ENCODE data around the gene TSPAN18. TPM values are rescaled to one million over a fixed set of nuclear protein-coding genes. Genes with fewer than 3 reads are reported as not detected.

The TSPAN18 gene
- total RNA-seq, 4 donors from 2014 or later, result 27.7 to 70.1 (median 50.2) TPM

DNA sequence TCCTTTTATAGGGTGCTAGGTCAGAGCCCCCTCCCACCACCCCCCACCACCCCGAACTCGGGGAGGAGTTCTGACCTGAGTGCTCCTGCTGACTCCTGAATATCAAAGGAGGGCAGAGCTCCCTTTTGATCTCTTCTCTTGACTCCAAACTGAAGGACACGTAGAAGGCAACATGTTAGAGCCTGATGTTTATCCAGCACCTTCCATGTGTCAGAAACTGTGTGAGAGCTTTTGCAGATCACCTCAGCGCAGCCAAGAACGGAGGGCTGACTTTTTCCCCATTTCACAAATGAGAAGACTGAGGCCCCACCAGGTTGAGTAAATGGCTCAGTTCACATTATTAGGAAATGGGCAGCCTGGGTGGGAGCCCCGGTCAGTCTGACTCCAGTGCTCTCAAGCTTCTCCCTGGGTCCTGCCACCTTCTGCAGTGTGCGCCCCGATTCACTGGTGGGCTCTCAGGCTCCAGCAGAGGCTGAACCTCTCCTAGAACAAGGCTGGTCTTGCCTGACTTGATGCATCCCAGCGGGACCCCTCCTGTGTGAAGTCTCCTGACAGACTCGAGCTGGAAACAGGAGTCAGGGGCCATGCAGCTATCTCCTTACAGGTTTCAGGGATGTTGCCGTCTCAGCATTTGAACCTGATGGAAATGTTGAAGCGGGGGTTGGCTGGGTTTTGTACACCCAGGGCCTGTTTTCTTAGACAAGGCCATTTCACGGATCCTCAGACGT is 98.5 kb downstream of the TSPAN18 start:
- 70% methylated on average over 11 of the region's 14 CpGs for WGBS
- DNase-seq (ENCODE audit: extremely low spot score), result no peak

GRCh38 chr11:44826922-44827643 is 100.3 kb downstream of the TSPAN18 start:
- H3K27ac ChIP-seq (replicated peaks in 1 of 4), result peak overlapping the region; percentile 52 to 78 (median 68)
- TF ChIP-seq EP300 (IDR thresholded peaks at IDR 0.05), result no peak
- TF ChIP-seq, protein P1, sequence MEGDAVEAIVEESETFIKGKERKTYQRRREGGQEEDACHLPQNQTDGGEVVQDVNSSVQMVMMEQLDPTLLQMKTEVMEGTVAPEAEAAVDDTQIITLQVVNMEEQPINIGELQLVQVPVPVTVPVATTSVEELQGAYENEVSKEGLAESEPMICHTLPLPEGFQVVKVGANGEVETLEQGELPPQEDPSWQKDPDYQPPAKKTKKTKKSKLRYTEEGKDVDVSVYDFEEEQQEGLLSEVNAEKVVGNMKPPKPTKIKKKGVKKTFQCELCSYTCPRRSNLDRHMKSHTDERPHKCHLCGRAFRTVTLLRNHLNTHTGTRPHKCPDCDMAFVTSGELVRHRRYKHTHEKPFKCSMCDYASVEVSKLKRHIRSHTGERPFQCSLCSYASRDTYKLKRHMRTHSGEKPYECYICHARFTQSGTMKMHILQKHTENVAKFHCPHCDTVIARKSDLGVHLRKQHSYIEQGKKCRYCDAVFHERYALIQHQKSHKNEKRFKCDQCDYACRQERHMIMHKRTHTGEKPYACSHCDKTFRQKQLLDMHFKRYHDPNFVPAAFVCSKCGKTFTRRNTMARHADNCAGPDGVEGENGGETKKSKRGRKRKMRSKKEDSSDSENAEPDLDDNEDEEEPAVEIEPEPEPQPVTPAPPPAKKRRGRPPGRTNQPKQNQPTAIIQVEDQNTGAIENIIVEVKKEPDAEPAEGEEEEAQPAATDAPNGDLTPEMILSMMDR (IDR thresholded peaks at IDR 0.05), result no peak
- TF ChIP-seq POLR2AphosphoS5 (IDR thresholded peaks at IDR 0.05), result no peak
- no peak for TF ChIP-seq POLR2A (IDR thresholded peaks at IDR 0.05; ENCODE audit: low read depth)
- DNase-seq (ENCODE audit: extremely low spot score), result no peak
- WGBS, result 83% methylated on average over 7 of the region's 7 CpGs
- H3K36me3 ChIP-seq, result no peaks in the 10 kb centered on the region
- H3K4me3 ChIP-seq, result no peak overlapping the region
- peaks cover 31 to 59% (median 47%) of the 10 kb centered on the region in 4 donors for H3K4me1 ChIP-seq
- no peaks in the 10 kb centered on the region for H3K27me3 ChIP-seq
- H3K9me3 ChIP-seq, result no peaks in the 10 kb centered on the region
- intact Hi-C loops (cut with DNase I), result no loop called here

More for the DNA sequence above, 98.5 kb downstream of the TSPAN18 start:
- intact Hi-C loops (cut with DNase I), result no loop called here
- H3K36me3 ChIP-seq, result no peaks in the 10 kb centered on the region
- H3K4me3 ChIP-seq, result no peak overlapping the region
- H3K4me1 ChIP-seq, result peaks cover 34 to 72% (median 50%) of the 10 kb centered on the region in 4 donors
- no peaks in the 10 kb centered on the region for H3K27me3 ChIP-seq
- H3K27ac ChIP-seq (replicated peaks in 1 of 4), result peak overlapping the region; percentile 73 to 78 (median 76)
- TF ChIP-seq POLR2AphosphoS5 (IDR thresholded peaks at IDR 0.05), result peak in 1 of 2 donors; percentile 73
- TF ChIP-seq EP300 (IDR thresholded peaks at IDR 0.05), result no peak
- no peak for TF ChIP-seq POLR2A (IDR thresholded peaks at IDR 0.05; ENCODE audit: low read depth)
- TF ChIP-seq, protein P1 (IDR thresholded peaks at IDR 0.05), result no peak
- no peaks in the 10 kb centered on the region for H3K9me3 ChIP-seq

GRCh38 chr11:44828296-44828695 is 101.5 kb downstream of the TSPAN18 start:
- TF ChIP-seq, protein P1 (IDR thresholded peaks at IDR 0.05), result no peak
- TF ChIP-seq EP300 (IDR thresholded peaks at IDR 0.05), result no peak
- TF ChIP-seq POLR2AphosphoS5 (IDR thresholded peaks at IDR 0.05), result no peak
- no peak for TF ChIP-seq POLR2A (IDR thresholded peaks at IDR 0.05; ENCODE audit: low read depth)
- Histone ChIP-seq H3K4me3 (no peak overlapping the region), H3K27me3 (no peaks in the 10 kb centered on the region), H3K36me3 (no peaks in the 10 kb centered on the region), H3K27ac (replicated peaks in 1 of 4) (peak overlapping the region in 2 of 4 donors; percentile 6 to 14), H3K9me3 (no peaks in the 10 kb centered on the region), H3K4me1 (peaks cover 35 to 59% (median 49%) of the 10 kb centered on the region in 4 donors)
- WGBS, result 88% methylated on average over 5 of the region's 5 CpGs
- no peak for DNase-seq (ENCODE audit: extremely low spot score)
- intact Hi-C loops (cut with DNase I), result no loop called here

DNA sequence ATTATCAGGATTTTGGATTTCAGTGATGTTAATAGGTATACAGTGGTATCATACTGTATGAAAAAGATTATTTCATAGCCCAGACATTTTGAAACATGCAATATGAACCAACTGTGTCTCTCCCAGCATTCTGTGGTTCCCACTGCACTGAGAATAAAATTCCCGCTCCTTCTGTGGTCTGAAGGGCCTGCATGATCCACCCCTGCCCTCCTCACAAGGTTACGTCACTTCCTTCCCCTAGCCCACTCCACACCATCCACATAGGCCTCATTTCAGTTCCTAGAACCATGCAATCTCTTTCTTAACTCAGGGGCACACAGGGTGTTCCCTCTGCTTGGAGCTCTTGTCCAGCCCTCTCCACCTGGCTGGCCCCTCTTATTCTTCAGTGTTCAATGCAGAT is 103.1 kb downstream of the TSPAN18 start:
- TF ChIP-seq EP300 (IDR thresholded peaks at IDR 0.05) (no peak), POLR2AphosphoS5 (IDR thresholded peaks at IDR 0.05) (no peak), POLR2A (IDR thresholded peaks at IDR 0.05; ENCODE audit: low read depth) (no peak)
- TF ChIP-seq, protein P1 (IDR thresholded peaks at IDR 0.05), result no peak
- Histone ChIP-seq H3K9me3 (no peaks in the 10 kb centered on the region), H3K4me1 (peaks cover 35 to 59% (median 49%) of the 10 kb centered on the region in 4 donors), H3K27me3 (no peaks in the 10 kb centered on the region), H3K4me3 (no peak overlapping the region), H3K36me3 (no peaks in the 10 kb centered on the region), H3K27ac (replicated peaks in 1 of 4) (no peak overlapping the region)
- 81% methylated on average over 2 of the region's 2 CpGs for WGBS
- intact Hi-C loops (cut with DNase I), result no loop called here
- no peak for DNase-seq (ENCODE audit: extremely low spot score)
